Stimulated activated CD8-positive, alpha-beta memory T cell treated with anti-CD3 and anti-CD28 coated beads, Interleukin-12 subunit alpha, Interleukin-12 subunit beta, amount 100 ng/mL, for 24 hours (primary cell): Measurements from ENCODE around the gene CHD2.
"Not testable (repeated sequence)": the region's sequence is repeated elsewhere in the genome, so short reads cannot be mapped to it uniquely, and the experiment has no call there.

Experiments
- DNase-seq: peaks from one replicate; pipeline ENCODE4 v3.0.0-alpha.2; 2020; ENCODE audit errors: extremely low read depth

The CHD2 gene

DNA sequence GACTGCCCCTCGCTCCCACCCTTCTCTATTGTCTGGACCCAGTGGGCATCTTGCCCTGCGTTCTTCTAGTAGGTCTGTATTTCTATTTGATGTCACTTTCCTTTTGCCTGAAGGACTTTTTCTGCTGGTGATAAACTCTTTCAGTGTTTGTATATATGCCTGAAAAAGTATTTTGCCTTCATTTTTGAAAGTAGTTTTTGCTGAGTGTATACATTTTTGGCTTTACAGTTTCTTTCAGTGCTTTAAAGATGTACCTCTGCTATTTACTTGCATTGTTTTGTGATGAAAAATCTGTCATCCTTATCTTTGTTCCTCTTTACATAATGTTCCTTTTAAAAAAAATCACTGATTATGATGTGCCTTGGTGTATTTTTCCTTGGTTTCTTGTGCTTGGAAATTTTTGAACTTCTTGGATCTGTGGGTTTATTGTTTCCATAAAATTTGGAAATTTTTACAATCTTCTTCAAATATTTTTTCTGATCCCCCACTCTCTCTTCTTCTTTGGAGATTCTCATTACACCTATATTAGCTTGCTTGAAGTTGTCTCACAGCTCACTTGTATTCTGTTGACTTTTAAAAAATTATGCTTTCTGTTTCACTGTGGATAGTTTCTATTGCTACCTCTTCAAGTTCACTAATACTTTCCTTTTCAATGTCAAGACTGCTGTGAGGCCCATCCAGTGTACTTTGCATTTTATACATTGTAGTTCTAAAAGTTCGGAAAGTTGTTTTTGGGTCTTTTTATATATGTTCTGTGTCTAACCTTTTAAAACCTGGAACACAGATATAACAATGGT, 121.0 kb downstream of the CHD2 start:
- no peak for DNase-seq

DNA sequence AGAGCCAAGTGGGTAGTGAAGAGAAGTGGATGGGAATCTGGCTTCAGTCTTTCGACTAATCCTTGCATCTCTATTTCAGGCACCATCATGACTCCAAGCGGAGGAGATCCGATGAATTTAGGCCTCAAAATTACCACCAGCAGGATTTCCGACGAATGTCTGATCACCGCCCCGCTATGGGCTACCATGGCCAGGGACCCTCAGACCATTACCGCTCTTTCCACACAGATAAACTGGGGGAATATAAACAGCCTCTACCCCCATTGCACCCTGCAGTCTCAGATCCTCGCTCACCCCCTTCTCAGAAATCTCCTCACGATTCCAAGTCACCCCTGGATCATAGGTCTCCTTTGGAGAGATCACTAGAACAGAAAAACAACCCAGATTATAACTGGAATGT, 124.2 kb downstream of the CHD2 start:
- DNase-seq, result no peak

DNA sequence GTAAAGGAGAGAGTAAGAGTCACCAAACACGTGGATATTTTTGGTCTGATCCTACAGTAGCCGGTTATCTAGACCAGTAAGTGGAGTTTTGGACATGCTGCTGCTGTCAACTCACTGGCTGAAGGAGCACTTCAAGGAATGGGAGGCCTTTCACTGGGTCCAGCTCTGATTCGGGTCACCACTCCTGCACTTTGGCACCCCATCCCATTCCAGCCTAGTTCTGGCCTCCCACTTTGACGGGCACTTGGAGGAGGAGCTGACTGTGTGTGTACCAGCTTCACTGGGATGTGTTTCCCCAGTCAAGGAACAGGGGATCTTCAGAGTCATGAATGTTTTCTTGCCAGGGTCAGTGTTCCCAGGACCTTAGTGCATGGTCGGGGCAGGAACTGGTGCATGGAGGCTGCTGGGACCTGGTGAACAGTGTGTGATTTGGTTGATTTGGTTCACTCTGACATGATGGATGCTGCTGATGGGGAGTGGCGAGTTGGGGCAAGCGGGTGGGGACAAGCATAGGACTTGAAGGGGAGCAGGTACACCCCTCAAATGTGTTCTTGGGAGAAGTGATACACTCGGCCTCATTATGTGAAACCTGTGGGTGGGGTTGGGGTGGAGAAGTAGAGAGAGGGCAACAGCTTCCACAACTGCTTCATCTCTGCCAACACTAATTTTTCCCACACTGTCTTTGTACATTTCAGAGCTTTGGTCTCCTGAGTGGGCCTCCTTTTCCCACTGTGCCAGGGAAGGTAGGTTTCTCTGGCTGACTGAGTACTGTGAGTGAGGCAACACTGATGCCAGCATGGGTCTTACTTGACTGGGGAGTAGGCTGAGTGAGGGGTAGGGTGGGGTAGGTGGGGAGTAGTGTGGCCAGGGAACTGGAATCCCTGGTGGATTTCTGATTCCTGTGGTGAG, 124.8 kb downstream of the CHD2 start:
- no peak for DNase-seq

DNA sequence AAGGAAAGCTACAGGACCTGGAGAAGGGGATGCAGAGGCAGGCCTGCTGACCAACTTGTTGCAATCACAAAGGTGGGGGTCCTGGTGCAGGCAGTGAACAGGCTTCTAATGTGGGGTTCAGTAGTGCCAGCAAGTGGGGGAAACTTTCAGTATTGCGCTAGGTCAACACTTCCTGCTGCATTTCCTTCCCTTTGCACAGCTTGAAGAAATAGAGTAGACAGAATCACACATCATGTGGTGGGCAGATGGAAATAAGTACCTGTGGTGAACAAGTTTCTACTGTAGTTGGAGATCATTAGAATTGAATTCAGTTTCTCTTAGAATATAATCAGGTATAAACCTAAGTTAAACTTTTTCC, 125.5 kb downstream of the CHD2 start:
- DNase-seq, result no peak

DNA sequence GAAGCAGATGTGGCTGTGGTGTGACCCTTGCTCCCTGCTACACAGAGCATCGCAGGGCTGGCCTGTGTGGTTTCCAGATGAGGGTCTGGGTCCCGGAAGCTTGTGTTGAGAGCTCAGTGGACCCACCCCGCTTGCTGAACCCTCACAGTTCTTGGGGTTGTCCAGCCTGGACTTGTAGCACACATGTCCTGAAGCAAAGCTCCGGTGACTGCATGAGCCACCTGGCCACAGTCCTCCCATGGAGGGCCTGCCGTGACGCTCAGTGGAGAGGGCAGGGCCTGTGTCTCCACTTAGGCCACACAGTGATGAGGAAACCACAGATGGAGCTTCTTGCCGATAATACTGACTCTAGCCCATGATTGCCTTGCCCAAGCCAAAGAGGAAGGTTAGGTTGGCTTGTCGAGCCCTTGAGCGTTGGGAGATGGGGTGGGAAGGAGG, 126.3 kb downstream of the CHD2 start:
- DNase-seq, result no peak

DNA sequence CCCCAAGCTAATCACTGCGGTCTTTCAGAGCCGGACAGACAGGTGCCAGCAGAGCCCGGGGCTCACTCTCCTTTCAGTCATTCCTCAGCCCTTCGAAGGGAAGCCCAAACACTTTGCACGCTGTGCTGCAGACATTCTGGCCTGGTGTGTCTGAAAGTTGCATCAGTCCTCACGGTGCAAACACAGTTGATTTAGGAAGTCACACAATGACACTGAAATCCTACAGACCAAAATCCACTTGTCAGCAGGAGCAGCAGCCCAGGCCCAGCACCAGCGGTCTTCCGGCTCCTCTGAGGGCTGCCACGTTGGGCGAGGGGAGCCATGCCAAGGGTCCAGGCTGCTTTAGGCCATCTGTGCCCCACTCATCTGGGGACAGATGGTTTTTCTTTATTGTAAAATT, 127.3 kb downstream of the CHD2 start:
- no peak for DNase-seq

DNA sequence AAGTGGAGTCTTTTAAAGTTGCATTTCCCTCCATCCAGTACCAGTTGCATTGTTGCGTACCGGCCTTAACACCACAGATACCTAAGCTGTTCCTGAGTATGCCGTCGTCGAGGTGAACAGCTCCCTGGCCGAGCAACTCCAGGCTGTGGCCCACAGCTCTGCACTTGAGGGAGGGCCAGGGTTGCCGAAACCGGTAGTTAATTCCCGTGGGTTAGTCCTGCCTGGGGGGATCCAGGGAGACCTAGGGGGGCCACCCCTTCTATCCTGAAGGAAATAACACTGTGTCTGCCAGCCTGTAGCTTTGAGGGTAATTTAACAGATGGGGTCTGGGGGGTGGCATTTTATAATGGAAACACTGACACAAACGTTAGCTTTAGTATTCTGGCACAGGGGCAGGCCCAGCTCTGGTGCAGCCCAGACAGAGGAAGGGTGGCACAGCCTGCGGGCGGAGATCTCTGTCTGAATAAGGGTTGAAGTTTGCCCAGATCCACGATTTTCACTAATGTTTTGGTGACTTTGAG, 128.0 kb downstream of the CHD2 start:
- no peak for DNase-seq

DNA sequence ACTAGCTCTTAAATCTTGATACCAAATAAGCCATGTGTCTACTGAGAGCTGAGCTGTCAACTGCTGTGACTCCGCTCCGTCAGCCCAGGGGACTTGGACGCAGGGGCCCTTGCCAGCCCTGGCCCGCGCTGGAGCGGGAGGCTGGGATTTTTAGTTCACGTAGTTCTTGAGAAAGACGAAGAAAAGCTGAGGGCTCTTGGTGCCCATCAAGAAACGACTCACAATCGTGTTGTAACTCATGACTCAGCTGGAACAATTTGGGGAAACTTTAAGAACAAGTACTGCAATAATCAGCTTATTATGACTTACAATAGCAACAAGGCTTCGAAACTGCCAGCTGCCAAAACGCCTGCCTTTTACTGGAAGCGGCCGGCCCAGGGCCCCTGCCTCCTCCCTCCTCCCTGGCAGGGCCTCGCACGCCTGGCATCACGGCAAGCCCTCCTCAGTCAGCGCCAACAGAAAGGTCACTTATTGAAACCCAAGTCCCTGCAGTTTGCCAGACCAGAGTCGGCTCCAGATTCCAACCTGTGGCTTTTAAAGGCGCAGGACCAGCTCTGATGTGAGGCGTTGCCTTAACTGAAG, 128.6 kb downstream of the CHD2 start:
- DNase-seq, result no peak

DNA sequence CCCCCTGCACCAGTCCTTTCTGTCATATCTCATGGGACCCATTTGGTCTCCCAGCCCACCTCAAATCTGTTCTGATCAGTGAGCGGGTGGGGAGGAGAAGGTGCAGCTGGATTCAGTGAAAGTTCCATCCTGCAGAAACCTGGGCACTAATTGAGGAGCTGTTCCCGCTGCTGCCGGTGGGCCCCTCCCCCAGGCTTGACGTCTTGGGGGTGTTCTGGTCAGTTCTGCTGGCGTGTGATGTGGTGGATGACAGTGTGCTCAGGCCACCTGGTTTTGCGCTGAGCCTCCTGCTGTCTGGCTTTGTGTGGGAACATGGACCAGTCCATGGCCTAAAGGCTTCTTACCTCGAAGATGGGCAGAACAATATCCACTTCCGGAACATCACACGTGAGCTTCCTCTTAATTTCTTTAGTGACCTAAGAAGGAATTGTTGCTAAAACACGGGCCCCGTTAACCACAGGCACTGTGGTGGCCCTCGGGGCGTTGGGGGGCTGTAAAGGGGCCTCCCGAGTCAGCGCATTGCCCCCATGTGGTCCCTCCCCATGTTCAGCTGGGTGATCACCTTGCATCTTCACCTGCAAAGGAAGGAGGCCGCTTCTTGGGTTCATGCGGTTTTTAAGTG, 129.2 kb downstream of the CHD2 start:
- no peak for DNase-seq

DNA sequence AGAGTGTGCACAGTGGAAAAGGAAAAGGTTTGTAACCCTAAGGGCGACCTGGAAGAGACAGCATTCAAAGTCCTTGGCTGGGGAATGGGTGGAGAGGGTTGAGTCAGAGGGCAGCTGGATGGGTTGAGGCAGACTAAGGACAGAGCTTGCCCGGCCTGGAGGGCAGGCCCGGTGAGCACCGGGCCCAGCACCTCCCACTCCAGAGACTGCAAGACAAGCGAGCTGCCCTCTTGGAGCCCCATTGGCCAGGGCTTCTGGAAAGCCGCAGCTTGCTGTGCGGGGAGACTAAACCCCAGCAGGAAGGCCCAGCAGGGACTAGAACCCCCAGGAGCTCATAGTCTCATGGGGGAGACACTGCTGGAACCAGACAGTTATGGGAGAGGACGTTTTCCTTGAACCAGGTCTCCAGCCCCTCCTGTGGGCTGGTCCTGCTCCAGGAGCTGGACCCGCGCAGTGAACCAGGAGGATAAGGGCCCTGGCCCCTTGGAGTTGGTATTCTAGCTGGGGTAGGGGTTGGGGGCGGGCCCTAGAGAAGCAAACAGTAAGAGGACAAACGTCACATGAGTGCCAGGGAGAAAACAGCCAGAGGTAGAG, 129.8 kb downstream of the CHD2 start:
- DNase-seq, result no peak

DNA sequence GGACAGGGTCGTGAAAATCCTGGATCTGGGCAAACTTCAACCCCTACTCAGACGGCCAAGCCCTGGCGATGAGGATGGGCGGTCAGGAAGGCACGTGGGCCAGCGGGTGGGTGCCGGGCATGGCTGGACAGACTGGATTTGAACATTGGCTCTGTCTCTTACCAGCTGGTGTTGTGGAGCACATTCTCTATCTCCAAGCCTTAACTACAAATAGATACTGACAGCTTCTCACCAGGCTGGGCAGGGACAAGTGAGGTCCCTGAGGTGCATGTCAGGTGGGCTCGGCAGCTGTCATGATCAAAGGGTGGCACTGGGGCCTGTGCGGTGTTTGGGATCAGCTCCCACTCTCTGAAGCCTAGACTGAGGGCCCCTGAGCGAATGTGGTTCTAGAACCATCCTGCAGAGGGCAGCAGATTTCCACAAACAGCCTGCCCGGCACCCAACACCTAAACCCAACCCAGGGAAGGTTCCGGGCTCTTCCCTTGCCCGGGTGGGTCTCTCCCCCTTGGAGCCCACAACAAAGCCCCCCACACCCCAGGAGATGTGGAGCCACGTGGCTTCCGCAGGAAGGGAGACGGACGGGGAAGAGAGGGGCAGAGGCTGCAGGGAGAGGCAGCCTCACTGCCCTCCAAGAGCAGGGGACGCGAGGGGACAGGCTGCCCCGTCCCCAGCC, 130.4 kb downstream of the CHD2 start:
- DNase-seq, result no peak

DNA sequence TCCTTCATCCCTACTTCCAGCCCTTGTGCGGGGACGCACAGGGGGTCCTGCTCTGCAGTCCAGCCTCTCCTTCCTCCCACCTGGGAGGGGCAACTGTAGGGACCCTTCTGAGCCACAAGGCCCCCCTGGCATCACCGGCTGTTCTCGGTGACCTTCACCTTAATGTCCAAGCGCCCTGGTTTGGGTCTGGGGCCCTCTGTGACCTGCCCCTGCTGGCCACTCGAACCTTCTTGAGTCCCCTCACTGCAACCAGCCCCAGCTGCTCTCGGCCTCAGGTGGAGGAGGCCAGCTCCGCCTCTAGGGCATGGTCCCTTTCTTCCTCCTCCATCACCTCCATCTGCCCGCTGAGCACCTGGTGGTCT, 131.0 kb downstream of the CHD2 start:
- no peak for DNase-seq

DNA sequence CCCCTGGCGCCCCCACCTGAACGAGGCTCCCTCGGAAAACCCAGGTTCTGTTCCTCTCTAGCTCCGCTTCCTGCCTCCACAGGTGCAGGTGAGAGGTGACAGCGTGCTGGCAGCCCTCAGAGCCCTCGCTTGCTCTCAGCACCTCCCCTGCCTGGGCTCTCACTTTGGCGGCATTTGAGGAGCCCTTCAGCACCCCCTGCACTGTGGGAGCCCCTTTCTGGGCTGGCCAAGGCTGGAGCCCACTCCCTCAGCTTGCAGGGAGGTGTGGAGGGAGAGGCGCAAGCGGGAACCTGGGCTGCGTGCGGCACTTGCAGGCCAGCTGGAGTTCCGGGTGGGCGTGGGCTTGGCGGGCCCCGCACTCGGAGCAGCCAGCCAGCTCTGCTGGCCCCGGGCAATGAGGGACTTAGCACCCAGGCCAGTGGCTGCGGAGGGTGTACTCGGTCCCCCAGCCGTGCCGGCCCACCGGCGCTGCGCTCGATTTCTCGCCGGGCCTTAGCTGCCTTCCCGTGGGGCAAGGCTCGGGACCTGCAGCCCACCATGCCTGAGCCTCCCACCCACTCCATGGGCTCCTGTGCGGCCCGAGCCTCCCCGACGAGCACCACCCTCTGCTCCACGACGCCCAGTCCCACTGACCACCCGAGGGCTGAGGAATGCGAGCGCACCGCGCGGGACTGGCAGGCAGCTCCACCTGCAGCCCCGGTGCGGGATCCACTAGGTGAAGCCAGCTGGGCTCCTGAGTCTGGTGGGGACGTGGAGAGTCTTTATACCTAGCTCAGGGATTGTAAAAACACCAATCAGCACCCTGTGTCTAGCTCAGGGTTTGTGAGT, 131.6 kb downstream of the CHD2 start:
- not testable (repeated sequence) for DNase-seq

DNA sequence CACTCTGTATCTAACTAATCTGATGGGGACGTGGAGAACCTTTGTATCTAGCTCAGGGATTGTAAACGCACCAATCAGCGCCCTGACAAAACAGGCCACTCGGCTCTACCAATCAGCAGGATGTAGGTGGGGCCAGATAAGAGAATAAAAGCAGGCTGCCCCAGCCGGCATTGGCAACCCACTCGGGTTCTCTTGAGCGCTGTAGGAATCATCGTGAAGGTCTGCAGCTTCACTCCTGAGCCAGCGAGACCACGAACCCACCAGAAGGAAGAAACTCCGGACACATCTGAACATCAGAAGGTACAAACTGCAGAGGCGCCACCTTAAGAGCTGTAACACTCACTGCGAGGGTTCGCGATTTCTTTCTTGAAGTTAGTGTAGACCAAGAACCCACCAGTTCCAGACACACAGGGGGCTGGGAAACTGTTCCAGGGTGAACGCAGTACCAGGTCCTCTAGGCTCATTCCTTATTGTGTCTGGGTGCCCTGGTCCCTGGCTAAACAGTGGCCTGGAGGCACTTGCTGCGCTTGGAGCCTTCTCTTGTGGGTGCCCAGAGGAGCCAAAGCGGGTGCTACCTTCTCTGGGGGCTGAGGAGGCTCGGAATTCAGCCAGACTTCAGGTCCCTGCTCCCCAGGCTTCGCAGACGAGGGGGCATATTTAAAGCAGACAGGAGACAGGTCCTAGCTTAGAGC, 132.5 kb downstream of the CHD2 start:
- DNase-seq, result not testable (repeated sequence)

DNA sequence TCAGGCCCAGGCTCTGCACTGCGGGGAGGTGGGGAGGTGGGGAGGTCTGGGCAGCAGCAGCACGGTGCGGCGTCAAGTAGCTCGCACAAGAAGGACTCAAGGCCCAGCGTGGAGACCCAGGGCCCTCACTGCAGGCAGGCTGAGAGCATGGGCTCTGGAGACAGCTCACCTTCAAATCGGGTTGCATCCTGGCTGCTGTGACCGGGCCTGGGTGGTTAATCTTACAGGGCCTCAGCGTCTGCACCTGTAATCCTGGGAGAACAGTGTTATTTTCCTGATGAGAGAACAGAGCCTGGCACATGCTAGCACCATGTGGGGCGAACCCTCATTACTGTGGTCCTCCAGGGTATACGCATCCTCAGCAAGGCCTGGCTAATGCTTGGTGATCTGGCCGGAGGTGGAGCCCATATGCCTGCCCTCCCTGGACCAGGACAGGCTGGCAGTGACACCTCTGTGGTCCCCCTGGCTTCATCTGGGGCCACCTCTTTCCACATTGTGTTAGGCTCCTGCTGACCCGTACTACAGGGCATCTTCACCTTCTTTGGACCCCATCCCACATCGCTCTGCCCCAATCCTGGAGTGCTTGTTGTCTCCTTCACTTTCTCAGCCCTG, 133.4 kb downstream of the CHD2 start:
- DNase-seq, result no peak

DNA sequence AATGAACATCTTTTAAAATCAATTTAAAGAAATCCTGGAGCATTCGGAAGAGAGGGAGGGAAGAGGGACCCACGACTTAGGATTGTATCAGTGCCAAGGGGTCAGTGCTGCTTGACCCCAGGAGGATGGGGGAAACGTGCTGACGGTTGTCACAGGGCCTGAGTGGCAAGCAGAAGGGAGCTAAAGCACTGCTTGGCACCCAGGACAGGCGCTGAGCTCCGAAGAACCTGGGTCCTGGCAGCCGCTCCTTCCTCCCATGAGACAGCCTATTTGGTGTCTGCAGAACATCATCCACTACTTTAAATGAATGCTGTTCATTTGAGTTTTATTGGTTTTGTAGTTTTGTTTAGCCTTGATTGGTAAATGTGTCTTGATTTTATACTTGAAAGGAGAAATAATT, 134.4 kb downstream of the CHD2 start:
- DNase-seq, result no peak

DNA sequence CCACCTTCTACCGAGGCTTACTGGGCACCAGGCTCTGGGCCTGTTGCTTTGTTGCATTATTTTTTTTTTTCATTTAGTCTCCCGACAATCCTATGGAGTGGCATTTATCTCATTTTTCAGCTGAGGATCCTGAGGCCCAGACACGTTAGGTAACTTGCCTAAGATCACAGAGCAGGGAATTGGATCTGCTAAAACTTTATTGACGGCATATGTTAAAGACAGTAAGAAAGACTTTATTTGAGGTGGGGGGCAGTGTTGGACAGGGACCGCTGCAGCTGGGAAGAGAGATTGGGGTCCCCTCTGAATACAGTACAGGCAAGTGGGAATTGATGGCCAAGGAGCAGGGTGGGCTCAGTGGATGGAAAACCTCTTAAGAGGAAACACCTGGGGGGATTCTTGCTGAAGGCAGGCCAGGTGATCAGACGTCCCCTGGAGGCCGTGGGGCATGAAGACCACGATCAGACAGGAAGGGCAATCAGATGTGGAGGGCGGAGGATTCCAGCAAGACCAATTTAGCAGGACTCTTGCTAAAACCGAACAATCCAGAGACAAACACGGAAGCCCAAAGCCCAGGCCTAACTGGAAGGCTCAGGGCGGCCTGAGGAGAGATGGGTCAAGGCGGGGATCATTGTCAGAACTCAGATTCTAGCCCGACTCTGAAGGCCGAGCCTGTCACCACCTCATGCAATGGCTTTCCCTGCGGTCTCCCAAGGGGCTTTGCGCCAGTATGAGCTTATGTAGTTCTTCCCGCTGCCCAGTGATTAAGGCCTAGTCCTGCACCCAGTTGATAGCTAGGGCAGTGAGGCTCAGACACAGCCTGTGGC, 135.2 kb downstream of the CHD2 start:
- no peak for DNase-seq
